ENCODE results near the gene RSRP1.
"Not testable (repeated sequence)": the region's sequence is repeated elsewhere in the genome, so short reads cannot be mapped to it uniquely, and the experiment has no call there.

DNA sequence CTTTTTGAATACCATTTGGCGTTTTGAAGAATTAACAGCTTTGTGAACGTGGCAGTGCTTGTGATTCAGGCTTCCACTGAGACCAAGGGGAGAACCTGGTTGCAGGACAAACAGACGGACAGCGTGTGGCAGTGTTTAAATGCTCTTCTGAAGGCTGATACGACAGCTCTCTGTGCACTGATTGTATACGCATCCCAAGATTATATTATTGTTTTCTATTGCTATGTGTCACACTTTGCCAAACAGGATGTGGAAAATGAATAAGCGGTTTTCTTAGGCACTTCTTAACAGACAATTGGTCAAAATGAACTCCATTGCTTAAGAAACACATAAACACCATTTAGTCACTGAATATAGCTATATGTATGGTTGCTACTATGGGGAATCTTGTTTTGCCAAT is 12.6 kb upstream of the RSRP1 start:
- not testable (repeated sequence) for TF ChIP-seq CTCF (IDR thresholded peaks at IDR 0.05; ENCODE audit: insufficient read depth, low read length, poor library complexity, severe bottlenecking); EZH2phosphoT487 (conservative IDR thresholded peaks at IDR 0.05; ENCODE audit: low read length)
